Prostate gland (tissue), 2 donors: ENCODE results near the gene ATXN7L2. TPM values are rescaled to one million over a fixed set of nuclear protein-coding genes. Genes with fewer than 3 reads are reported as not detected.
"Not testable (repeated sequence)": the region's sequence is repeated elsewhere in the genome, so short reads cannot be mapped to it uniquely, and the experiment has no call there.

Experiments
- DNase-seq: peaks from one replicate; pipeline ENCODE4 v3.0.0-alpha.2; 2019; ENCODE audit warnings: low spot score
- H3K27ac ChIP-seq, 2 donors: fragments of 200-600 bp; sonication (generic); 2 replicates each; pipeline ENCODE4 v1.5.1; 2017 to 2019
- H3K27me3 ChIP-seq: fragments of 200-600 bp; sonication (generic); replicated peaks from 2 replicates; pipeline ENCODE4 v1.5.1; 2019; ENCODE audit not compliant: insufficient read depth
- H3K36me3 ChIP-seq, 2 donors: fragments of 200-600 bp; sonication (generic); 1 replicate in 1 of 2; 2 replicates in 1 of 2; pipeline versions ENCODE4 v1.5.1 to v1.8.1; 2017 to 2019
- H3K4me1 ChIP-seq: fragments of 200-600 bp; sonication (generic); replicated peaks from 2 replicates; pipeline ENCODE4 v1.5.1; 2019
- H3K4me3 ChIP-seq, 2 donors: fragments of 200-600 bp; sonication (generic); 2 replicates each; pipeline ENCODE4 v1.5.1; 2017 to 2019
- H3K9me3 ChIP-seq: fragments of 200-600 bp; sonication (generic); 2 replicates; pipeline ENCODE4 v1.5.1; 2017
- POLR2A ChIP-seq: fragments of 450-650 bp; IDR thresholded peaks from one replicate; pipeline ENCODE4 v1.6.1; 2016; ENCODE audit warnings: antibody characterized with exemption, mild to moderate bottlenecking
- POLR2AphosphoS5 ChIP-seq: sonication (generic); formaldehyde crosslinking; IDR thresholded peaks from one replicate; pipeline ENCODE4 v1.6.1; 2017; ENCODE audit warnings: antibody characterized with exemption
- WGBS: methylation state at CpG from one replicate; pipeline ENCODE4 v1.1.5; 2018; 5-methylcytosine and 5-hydroxymethylcytosine counted together
- intact Hi-C: fragments of 100-400 bp; cut with DNase I; formaldehyde crosslinking; loops from one replicate; pipeline ENCODE4 v1.14.2; 2022
- total RNA-seq, 2 donors: library from RNA; depleted of rRNA; stranded (reverse); fragments of >200 nt; gene quantifications; one replicate each; pipeline ENCODE4 v1.1.0, GENCODE V29; 2016
- TF ChIP-seq, protein P1 (sequence below), 4 experiments: fragments of 200-600 bp in 2 of 4; fragments of 450-650 bp in 2 of 4; sonication (generic) in 2 of 4; IDR thresholded peaks; 1 replicate in 3 of 4; 2 replicates in 1 of 4; pipeline ENCODE4 v1.5.1; 2016 to 2019; ENCODE audit warnings: antibody characterized with exemption in 4 of 4, mild to moderate bottlenecking in 2 of 4, moderate library complexity in 2 of 4

Gene ATXN7L2
- total RNA-seq, 2 donors from 2014 or later: 3.0 to 29.4 TPM

DNA sequence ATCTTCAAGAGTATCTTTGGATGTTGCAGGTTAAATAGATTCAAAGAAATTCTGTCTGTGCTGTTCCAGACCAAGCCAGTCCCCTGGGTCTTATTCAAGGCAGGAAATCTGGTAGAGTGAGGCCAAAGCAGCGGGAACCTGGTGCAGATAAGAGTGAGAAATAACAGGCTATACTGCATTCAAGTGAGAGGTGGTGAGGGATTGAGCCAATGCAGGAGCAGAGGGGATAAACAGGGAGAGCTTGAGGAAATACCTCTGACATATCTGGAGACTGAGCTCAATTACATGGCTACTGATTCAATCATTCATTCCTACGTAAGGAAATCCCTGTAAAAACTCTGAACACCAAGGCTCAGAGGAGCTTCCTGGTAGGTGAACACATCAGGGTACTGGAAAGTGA is 40.2 kb upstream of the ATXN7L2 start:
- H3K36me3 ChIP-seq: no peaks in the 10 kb centered on the region
- TF ChIP-seq POLR2A (no peak), POLR2AphosphoS5 (no peak)
- TF ChIP-seq, protein P1, sequence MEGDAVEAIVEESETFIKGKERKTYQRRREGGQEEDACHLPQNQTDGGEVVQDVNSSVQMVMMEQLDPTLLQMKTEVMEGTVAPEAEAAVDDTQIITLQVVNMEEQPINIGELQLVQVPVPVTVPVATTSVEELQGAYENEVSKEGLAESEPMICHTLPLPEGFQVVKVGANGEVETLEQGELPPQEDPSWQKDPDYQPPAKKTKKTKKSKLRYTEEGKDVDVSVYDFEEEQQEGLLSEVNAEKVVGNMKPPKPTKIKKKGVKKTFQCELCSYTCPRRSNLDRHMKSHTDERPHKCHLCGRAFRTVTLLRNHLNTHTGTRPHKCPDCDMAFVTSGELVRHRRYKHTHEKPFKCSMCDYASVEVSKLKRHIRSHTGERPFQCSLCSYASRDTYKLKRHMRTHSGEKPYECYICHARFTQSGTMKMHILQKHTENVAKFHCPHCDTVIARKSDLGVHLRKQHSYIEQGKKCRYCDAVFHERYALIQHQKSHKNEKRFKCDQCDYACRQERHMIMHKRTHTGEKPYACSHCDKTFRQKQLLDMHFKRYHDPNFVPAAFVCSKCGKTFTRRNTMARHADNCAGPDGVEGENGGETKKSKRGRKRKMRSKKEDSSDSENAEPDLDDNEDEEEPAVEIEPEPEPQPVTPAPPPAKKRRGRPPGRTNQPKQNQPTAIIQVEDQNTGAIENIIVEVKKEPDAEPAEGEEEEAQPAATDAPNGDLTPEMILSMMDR (IDR thresholded peaks at IDR 0.05): no peak
- intact Hi-C loops: no loop called here
- H3K9me3 ChIP-seq: no peaks in the 10 kb centered on the region
- H3K4me3 ChIP-seq: no peak overlapping the region
- DNase-seq: no peak
- H3K4me1 ChIP-seq: no peaks in the 10 kb centered on the region
- H3K27ac ChIP-seq: no peak overlapping the region
- no peaks in the 10 kb centered on the region for H3K27me3 ChIP-seq
- 57% methylated on average over 2 of the region's 2 CpGs for WGBS

DNA sequence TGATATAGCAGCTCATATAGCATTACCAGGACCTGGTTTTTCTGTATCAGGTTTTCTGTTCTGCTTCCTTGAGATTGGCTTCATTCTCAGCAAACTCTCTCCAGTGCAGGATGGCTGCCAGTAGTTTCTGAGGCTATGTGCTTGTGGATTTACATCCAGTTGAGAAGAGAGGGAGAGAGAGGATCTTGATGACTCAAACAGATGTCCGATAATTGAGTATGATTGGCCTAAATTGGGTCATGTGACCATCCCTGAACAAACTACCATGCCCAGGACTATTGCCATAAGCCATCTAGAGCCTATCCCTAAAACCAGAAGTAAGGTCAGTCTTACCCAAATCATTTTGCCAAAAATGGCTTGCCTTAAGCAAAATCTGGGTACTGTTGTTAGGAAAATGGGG is 39.4 kb upstream of the ATXN7L2 start:
- H3K9me3 ChIP-seq: no peaks in the 10 kb centered on the region
- no peaks in the 10 kb centered on the region for H3K4me1 ChIP-seq
- H3K36me3 ChIP-seq: no peaks in the 10 kb centered on the region
- no peak overlapping the region for H3K27ac ChIP-seq
- no peak for DNase-seq
- 88% methylated on average over 1 of the region's 1 CpG for WGBS
- H3K27me3 ChIP-seq: no peaks in the 10 kb centered on the region
- no peak overlapping the region for H3K4me3 ChIP-seq
- no peak for TF ChIP-seq POLR2A
- no peak for TF ChIP-seq POLR2AphosphoS5
- TF ChIP-seq, protein P1 (IDR thresholded peaks at IDR 0.05): no peak
- intact Hi-C loops: no loop called here

DNA sequence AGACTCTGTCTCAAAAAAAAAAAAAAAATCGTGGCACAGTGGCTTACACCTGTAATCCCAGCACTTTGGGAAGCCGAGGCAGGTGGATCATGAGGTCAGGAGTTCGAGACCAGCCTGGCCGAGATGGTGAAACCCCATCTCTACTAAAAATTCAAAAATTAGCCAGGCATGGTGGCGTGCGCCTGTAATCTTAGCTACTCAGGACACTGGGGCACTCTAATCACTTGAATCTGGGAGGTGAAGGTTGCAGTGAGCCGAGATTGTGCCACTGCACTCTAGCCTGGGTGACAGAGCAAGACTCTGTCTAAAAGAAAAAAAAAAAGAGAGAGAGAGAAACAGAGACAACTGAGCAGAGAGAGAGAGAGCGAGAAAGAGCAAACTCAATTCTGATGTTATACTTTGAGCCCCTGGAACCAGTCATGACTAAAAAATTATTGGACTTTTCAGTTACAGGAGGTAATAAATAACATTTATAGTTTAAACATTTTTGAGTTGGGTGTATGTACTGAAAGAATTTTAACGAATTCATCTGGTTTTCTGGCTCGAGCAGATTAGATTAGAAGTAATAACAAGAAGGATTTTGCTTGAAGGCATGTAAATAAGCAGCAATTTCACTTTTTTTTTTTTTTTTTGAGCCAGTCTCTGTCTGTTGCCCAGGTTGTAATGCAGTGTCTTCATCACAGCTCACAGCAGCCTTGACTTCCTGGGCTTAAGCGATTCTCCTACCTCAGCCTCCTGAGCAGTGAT is 37.6 kb upstream of the ATXN7L2 start:
- H3K4me3 ChIP-seq, H3K27ac ChIP-seq, H3K36me3 ChIP-seq, intact Hi-C loops, H3K27me3 ChIP-seq, DNase-seq, H3K4me1 ChIP-seq, H3K9me3 ChIP-seq: not testable (repeated sequence)
- WGBS: 53% methylated on average over 11 of the region's 11 CpGs

DNA sequence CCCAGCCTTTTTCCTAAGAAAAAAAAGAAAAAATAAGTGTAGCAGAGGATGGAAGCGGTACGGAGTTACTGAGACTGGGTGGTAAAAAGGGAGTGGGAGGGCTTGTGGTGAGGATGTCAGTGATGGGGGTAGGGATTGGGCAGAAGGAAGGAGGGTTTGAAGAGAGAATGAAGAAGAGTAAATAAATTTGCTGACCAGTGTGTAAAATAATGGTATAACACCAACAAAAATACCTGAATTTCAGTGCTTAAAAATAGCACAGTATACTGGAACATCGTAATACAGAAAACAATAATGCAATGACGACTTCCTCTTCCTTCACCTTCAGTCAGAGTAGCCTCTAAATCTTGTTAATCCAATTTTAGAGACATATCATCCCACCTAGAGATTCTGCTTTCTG is 36.2 kb upstream of the ATXN7L2 start:
- DNase-seq: no peak
- no peaks in the 10 kb centered on the region for H3K9me3 ChIP-seq
- intact Hi-C loops: no loop called here
- H3K4me3 ChIP-seq: no peak overlapping the region
- no peaks in the 10 kb centered on the region for H3K27me3 ChIP-seq
- no peak for TF ChIP-seq POLR2AphosphoS5
- H3K27ac ChIP-seq: no peak overlapping the region
- whole genome bisulfite sequencing: 54% methylated on average over 4 of the region's 4 CpGs
- H3K36me3 ChIP-seq: no peaks in the 10 kb centered on the region
- no peaks in the 10 kb centered on the region for H3K4me1 ChIP-seq

DNA sequence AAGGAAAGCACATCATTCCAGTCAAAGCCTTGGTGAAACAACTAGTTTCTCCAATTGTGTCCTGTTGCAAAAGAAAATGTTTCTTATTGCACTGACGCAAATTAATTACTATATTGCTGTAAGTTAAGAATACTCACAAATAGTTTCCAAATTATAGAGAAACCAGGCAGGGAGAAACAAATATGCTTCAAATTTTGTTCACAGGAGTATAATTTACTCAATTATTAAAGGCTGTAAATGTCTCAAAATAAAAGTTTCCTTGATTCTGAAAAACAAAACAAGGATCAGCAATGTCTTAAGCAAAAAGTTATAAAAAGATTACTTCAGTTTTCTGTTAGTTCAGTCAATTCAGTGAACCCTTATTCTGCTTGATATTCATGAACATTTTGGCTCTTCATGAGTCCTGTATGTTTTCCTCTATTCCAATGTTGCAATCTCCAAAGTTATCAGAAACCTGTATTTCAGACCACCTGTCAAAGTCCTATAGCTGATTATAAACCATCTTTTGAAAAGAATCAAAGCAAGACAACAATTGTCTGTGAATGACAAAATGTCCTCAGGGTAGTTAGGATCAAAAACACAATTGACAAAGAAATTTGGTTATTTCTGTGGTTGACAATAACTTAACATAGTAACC is 29.1 kb upstream of the ATXN7L2 start:
- TF ChIP-seq POLR2A: no peak
- TF ChIP-seq POLR2AphosphoS5: no peak
- TF ChIP-seq, protein P1 (IDR thresholded peaks at IDR 0.05): no peak
- Histone ChIP-seq H3K27me3 (no peaks in the 10 kb centered on the region), H3K9me3 (no peaks in the 10 kb centered on the region), H3K27ac (no peak overlapping the region), H3K4me1 (no peaks in the 10 kb centered on the region), H3K4me3 (no peak overlapping the region), H3K36me3 (no peaks in the 10 kb centered on the region)
- DNase-seq: no peak
- 95% methylated on average over 1 of the region's 1 CpG for WGBS
- intact Hi-C loops: no loop called here

DNA sequence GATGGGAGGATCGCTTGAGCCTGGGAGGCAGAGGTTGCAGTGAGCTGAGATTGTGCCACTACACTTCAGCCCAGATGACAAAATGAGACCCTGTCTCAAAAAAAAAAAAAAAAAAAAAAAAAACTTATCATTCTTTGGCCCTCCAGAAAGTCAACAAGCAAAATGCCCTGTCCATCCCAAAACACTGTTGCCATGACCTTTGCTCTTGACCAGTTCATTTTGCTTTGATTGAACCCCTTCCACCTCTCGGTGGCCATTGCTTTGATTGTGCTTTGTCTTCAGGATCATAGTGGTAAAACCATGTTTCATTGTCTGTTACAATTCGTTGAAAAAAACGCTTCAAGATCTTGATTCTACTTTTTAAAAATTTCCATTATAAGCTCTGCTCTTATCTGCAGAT is 25.9 kb upstream of the ATXN7L2 start:
- no peak for DNase-seq
- TF ChIP-seq, protein P1 (IDR thresholded peaks at IDR 0.05): no peak
- TF ChIP-seq POLR2AphosphoS5 (no peak), POLR2A (no peak)
- Histone ChIP-seq H3K36me3 (no peaks in the 10 kb centered on the region), H3K27me3 (no peaks in the 10 kb centered on the region), H3K27ac (no peak overlapping the region), H3K4me1 (no peaks in the 10 kb centered on the region), H3K9me3 (no peaks in the 10 kb centered on the region), H3K4me3 (no peak overlapping the region)
- intact Hi-C loops: no loop called here
- 89% methylated on average over 4 of the region's 4 CpGs for WGBS
